Activated CD4-positive, alpha-beta memory T cell treated with anti-CD3 and anti-CD28 coated beads for 36 hours (primary cell): ENCODE data around the gene FBXO31. TPM values are rescaled to one million over a fixed set of nuclear protein-coding genes. Genes with fewer than 3 reads are reported as not detected.
A peak's percentile ranks its signal among the peaks of the same experiment; 100 is the strongest.

Experiments used
- CTCF ChIA-PET: fragments of 350-600 bp; sonication (Branson Sonifier 250); formaldehyde crosslinking; loops from one replicate; lab custom pipeline; 2021; ENCODE audit warnings: antibody characterized with exemption, inconsistent platforms; lab: Charles Lee
- POLR2A ChIA-PET: fragments of 350-600 bp; sonication (Branson Sonifier 250); formaldehyde crosslinking; loops from one replicate; lab custom pipeline; 2021; ENCODE audit warnings: antibody characterized with exemption; lab: Charles Lee
- DNase-seq: peaks from one replicate; pipeline ENCODE4 v3.0.0-alpha.2; 2020
- H3K27ac Mint-ChIP-seq: one replicate; pipeline ENCODE4 v1.8.0; 2021; ENCODE audit warnings: mixed read lengths
- H3K27me3 Mint-ChIP-seq: one replicate; pipeline ENCODE4 v1.8.0; 2021; ENCODE audit warnings: mixed read lengths
- H3K36me3 Mint-ChIP-seq: one replicate; pipeline ENCODE4 v1.8.0; 2021; ENCODE audit warnings: mixed read lengths
- H3K4me1 Mint-ChIP-seq: one replicate; pipeline ENCODE4 v1.8.0; 2021; ENCODE audit warnings: low read depth, mixed read lengths
- H3K4me3 Mint-ChIP-seq: one replicate; pipeline ENCODE4 v1.8.0; 2021; ENCODE audit warnings: mild to moderate bottlenecking, mixed read lengths
- H3K9me3 Mint-ChIP-seq: one replicate; pipeline ENCODE4 v1.8.0; 2021; ENCODE audit warnings: mixed read lengths
- intact Hi-C: fragments of 100-400 bp; cut with micrococcal nuclease; formaldehyde crosslinking; loops from one replicate; pipeline ENCODE4 v1.15.1; 2023
- total RNA-seq, 2 experiments: library from RNA; stranded (reverse); gene quantifications; one replicate each; pipeline ENCODE4 v1.2.3, GENCODE V29; 2021

FBXO31 gene
- total RNA-seq, 2 experiments from 2014 or later: 29.7 to 33.8 TPM

GRCh38 chr16:87410530-87410929 is 27.0 kb upstream of the FBXO31 start:
- H3K27ac Mint-ChIP-seq: no peak overlapping the region
- no peaks in the 10 kb centered on the region for H3K9me3 Mint-ChIP-seq
- DNase-seq: no peak
- H3K4me3 Mint-ChIP-seq: no peak overlapping the region
- peaks cover 8% of the 10 kb centered on the region for H3K36me3 Mint-ChIP-seq
- ChIA-PET CTCF (interaction anchor here (0.6 kb wide), 1 partner anchor 597 kb away, joined by 4 read pairs; no protein-coding TSS in a partner anchor), POLR2A (no interaction called here)
- H3K27me3 Mint-ChIP-seq: no peaks in the 10 kb centered on the region
- H3K4me1 Mint-ChIP-seq: peaks cover 3% of the 10 kb centered on the region
- intact Hi-C loops: no loop called here

DNA sequence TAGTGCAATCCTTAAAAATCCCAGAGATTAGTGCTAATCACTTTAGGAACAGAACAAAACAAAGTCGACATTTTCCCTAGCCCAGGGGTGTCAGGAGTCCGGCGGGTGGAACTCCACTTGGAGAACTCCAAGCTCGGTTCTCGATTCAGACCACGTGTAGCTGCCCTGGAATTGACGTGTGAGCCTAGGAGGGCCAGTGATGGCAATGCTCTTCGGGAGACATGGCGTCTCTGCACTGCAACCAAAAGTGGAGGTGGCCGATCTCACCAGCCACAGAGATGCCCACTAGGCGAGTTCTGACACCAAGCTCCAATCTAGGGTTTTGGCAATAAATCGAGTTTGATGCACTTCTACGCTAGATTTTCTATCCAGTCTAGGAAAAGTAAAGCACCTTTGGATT is 26.2 kb upstream of the FBXO31 start:
- peaks cover 12% of the 10 kb centered on the region for H3K36me3 Mint-ChIP-seq
- H3K27ac Mint-ChIP-seq: no peak overlapping the region
- POLR2A ChIA-PET: no interaction called here

GRCh38 chr16:87409153-87409552 is 25.6 kb upstream of the FBXO31 start:
- DNase-seq: no peak
- H3K27me3 Mint-ChIP-seq: no peaks in the 10 kb centered on the region
- ChIA-PET CTCF (interaction anchor here (1.2 kb wide), 1 partner anchor 8 kb away, joined by 3 read pairs; no protein-coding TSS in a partner anchor), POLR2A (no interaction called here)
- intact Hi-C loops: no loop called here
- H3K4me1 Mint-ChIP-seq: peaks cover 3% of the 10 kb centered on the region
- no peak overlapping the region for H3K4me3 Mint-ChIP-seq
- no peak overlapping the region for H3K27ac Mint-ChIP-seq
- H3K36me3 Mint-ChIP-seq: peaks cover 12% of the 10 kb centered on the region
- no peaks in the 10 kb centered on the region for H3K9me3 Mint-ChIP-seq

More for the DNA sequence above, 26.2 kb upstream of the FBXO31 start:
- no peak for DNase-seq
- Mint-ChIP-seq H3K27me3 (no peaks in the 10 kb centered on the region), H3K9me3 (no peaks in the 10 kb centered on the region), H3K4me1 (peaks cover 3% of the 10 kb centered on the region), H3K4me3 (no peak overlapping the region)
- intact Hi-C loops: no loop called here
- CTCF ChIA-PET: no interaction called here

GRCh38 chr16:87407511-87408112 is 24.0 kb upstream of the FBXO31 start:
- intact Hi-C loops: no loop called here
- Mint-ChIP-seq H3K4me1 (peaks cover 3% of the 10 kb centered on the region), H3K4me3 (no peak overlapping the region), H3K9me3 (no peaks in the 10 kb centered on the region), H3K27ac (no peak overlapping the region), H3K27me3 (no peaks in the 10 kb centered on the region), H3K36me3 (peaks cover 14% of the 10 kb centered on the region)
- POLR2A ChIA-PET: interaction anchor here (0.6 kb wide), 1 partner anchor 33 kb away, joined by 5 read pairs; no protein-coding TSS in a partner anchor
- CTCF ChIA-PET: interaction anchor here (1.2 to 1.3 kb wide), 3 partner anchors 9 to 228 kb away, joined by 3 to 6 read pairs (median 5); no protein-coding TSS in a partner anchor
- DNase-seq: no peak

DNA sequence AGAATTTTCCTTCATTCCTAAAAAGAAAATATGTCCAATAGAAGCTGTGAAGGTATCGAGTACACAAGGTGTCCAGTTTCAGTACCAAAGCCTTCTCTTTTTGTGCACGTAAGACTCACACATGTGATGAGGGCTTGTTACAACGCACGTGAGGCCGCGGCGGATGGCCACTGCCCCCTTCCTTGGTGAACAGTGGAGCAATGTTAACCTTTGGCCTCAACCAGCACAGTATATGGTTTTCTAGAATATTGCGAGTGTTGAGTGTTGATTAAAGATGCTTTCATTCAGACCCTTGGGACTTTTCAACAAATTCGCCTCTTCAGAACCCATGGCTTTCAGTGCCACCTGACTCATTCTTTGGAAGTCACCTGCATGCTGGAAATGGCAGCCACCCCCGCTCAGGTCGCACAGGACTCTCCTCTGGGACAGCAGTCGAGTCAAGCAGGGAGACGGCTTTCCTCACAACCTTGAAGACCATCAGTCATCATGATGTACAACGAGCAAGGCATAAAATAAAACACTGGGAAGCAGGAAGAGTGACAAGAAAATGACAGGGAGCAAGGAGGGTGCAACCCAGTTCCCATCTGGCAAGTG is 23.0 kb upstream of the FBXO31 start:
- DNase-seq: no peak
- intact Hi-C loops: no loop called here
- ChIA-PET POLR2A (interaction anchor here (0.6 kb wide), 1 partner anchor 32 kb away, joined by 5 read pairs; no protein-coding TSS in a partner anchor), CTCF (interaction anchor here (0.7 to 1.4 kb wide), 3 partner anchors 8 to 229 kb away, joined by 3 to 6 read pairs (median 4); no protein-coding TSS in a partner anchor)
- Mint-ChIP-seq H3K4me3 (no peak overlapping the region), H3K27ac (peak overlapping the region; percentile 9), H3K9me3 (no peaks in the 10 kb centered on the region), H3K4me1 (peaks cover 3% of the 10 kb centered on the region), H3K27me3 (no peaks in the 10 kb centered on the region), H3K36me3 (peaks cover 15% of the 10 kb centered on the region)

GRCh38 chr16:87404764-87405625 is 21.4 kb upstream of the FBXO31 start:
- CTCF ChIA-PET: interaction anchor here (1.2 to 1.9 kb wide), 3 partner anchors 11 to 365 kb away, joined by 3 to 6 read pairs (median 4); no protein-coding TSS in a partner anchor
- H3K4me1 Mint-ChIP-seq: peaks cover 3% of the 10 kb centered on the region
- no peak for DNase-seq
- H3K36me3 Mint-ChIP-seq: peaks cover 21% of the 10 kb centered on the region
- H3K4me3 Mint-ChIP-seq: no peak overlapping the region
- POLR2A ChIA-PET: interaction anchor here (1.0 kb wide), 1 partner anchor 8 kb away, joined by 3 read pairs; no protein-coding TSS in a partner anchor
- intact Hi-C loops: no loop called here
- H3K27ac Mint-ChIP-seq: no peak overlapping the region
- H3K27me3 Mint-ChIP-seq: no peaks in the 10 kb centered on the region
- no peaks in the 10 kb centered on the region for H3K9me3 Mint-ChIP-seq

- ChIA-PET CTCF (interaction anchor here (0.9 to 3.1 kb wide), 8 partner anchors 12 to 241 kb away, joined by 3 to 33 read pairs (median 4); partner anchors contain the start of genes C16orf95 and FBXO31), POLR2A (interaction anchor here (1.0 to 3.2 kb wide), 2 partner anchors 12 to 77 kb away, joined by 5 to 27 read pairs; partner anchors contain the start of genes C16orf95 and FBXO31)
- Mint-ChIP-seq H3K27me3 (no peaks in the 10 kb centered on the region), H3K36me3 (peaks cover 22% of the 10 kb centered on the region), H3K9me3 (no peaks in the 10 kb centered on the region), H3K4me3 (no peak overlapping the region), H3K27ac (no peak overlapping the region), H3K4me1 (peaks cover 42% of the 10 kb centered on the region)
- intact Hi-C loops: no loop called here
- DNase-seq: no peak
These were observed 11.7 kb upstream of the FBXO31 start for GRCh38 chr16:87395181-87395842.

- intact Hi-C loops: loop anchor here (1.0 to 5.0 kb wide), 4 partner anchors 44 to 374 kb away; partner anchors contain the start of gene KLHDC4
- POLR2A ChIA-PET: interaction anchor here (3.2 kb wide), 1 partner anchor 11 kb away, joined by 27 read pairs; the partner anchor contains the start of gene FBXO31
- H3K36me3 Mint-ChIP-seq: peaks cover 14% of the 10 kb centered on the region
- CTCF ChIA-PET: interaction anchor here (1.3 to 3.1 kb wide), 7 partner anchors 9 to 242 kb away, joined by 3 to 33 read pairs (median 5); partner anchors contain the start of genes C16orf95 and FBXO31
- peak overlapping the region; percentile 83 for H3K4me3 Mint-ChIP-seq
- no peak for DNase-seq
- peak overlapping the region; percentile 82 for H3K27ac Mint-ChIP-seq
- H3K4me1 Mint-ChIP-seq: peaks cover 50% of the 10 kb centered on the region
- no peaks in the 10 kb centered on the region for H3K9me3 Mint-ChIP-seq
- no peaks in the 10 kb centered on the region for H3K27me3 Mint-ChIP-seq
These were observed 10.1 kb upstream of the FBXO31 start for GRCh38 chr16:87393680-87394055.

DNA sequence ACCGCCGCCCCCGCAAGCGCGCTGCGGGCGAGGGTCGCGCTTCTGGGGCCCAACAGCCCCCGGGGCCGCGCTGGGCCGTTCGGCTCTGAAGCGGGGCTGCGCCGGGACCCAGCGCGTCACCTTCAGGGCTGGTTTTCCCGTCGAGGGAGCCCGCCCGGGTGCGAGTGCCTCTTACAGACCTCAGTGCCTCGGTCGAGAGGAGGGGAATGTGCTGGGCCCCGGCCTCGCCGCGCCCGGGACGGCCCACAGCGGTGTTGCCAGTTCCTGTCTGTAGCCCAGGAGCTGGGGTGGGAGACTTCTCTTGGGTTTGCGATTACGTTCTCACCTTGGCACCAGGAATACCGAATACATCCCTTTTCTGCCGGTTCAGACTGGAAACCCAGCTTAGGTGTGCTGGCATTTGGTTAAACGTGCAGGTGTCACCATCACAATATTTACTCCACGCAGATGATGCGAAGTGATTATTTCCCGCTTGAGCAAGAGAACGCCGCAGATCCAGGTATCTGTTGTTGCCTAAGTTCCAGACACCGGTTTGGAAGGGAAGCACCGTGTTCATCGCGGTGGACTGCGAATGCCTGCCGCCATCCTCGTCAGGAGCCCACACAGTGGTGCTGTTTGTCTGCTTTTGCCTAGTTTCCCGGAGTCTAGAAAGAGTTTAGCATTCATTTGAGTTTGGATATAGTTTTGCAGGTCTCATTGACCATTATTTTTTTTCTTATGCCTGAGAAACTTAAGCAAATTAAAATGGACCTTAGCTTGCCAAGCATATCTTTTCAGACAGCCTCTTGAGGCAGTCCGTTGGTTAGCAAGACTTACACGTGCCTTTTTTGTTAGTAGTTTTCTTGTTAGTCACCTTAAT is 9.5 kb upstream of the FBXO31 start:
- H3K27me3 Mint-ChIP-seq: no peaks in the 10 kb centered on the region
- ChIA-PET CTCF (interaction anchor here (1.3 to 3.1 kb wide), 6 partner anchors 10 to 243 kb away, joined by 3 to 33 read pairs (median 6); partner anchors contain the start of genes C16orf95 and FBXO31), POLR2A (interaction anchor here (0.6 to 3.2 kb wide), 2 partner anchors 10 to 242 kb away, joined by 3 to 27 read pairs; partner anchors contain the start of gene FBXO31)
- peak overlapping the region; percentile 82 for H3K27ac Mint-ChIP-seq
- peak overlapping the region; percentile 83 for H3K4me3 Mint-ChIP-seq
- peak; percentile 64 for DNase-seq
- H3K9me3 Mint-ChIP-seq: no peaks in the 10 kb centered on the region
- peaks cover 52% of the 10 kb centered on the region for H3K4me1 Mint-ChIP-seq
- H3K36me3 Mint-ChIP-seq: peaks cover 11% of the 10 kb centered on the region
- intact Hi-C loops: loop anchor here (1.0 to 5.0 kb wide), 6 partner anchors 10 to 374 kb away; partner anchors contain the start of genes FBXO31, KLHDC4 and ZCCHC14
